Activated naive CD4-positive, alpha-beta T cell treated with anti-CD3 and anti-CD28 coated beads, Interleukin-2, amount 10 ng/mL, durations not matched to agents 7 days and 5 days (primary cell): ENCODE measurements around the gene GALR3.

Experiments used
- CTCF ChIA-PET: fragments of 350-600 bp; sonication (Branson Sonifier 250); formaldehyde crosslinking; loops from one replicate; lab custom pipeline; 2021; ENCODE audit warnings: antibody characterized with exemption; lab: Charles Lee
- DNase-seq: peaks from one replicate; pipeline ENCODE4 v3.0.0-alpha.2; 2020
- H3K27ac Mint-ChIP-seq: one replicate; pipeline ENCODE4 v1.8.0; 2021; ENCODE audit warnings: mild to moderate bottlenecking, moderate library complexity, mixed read lengths
- H3K27me3 Mint-ChIP-seq: one replicate; pipeline ENCODE4 v1.8.0; 2021; ENCODE audit warnings: mild to moderate bottlenecking, mixed read lengths
- H3K36me3 Mint-ChIP-seq: one replicate; pipeline ENCODE4 v1.8.0; 2021; ENCODE audit warnings: mixed read lengths
- H3K4me1 Mint-ChIP-seq: one replicate; pipeline ENCODE4 v1.8.0; 2021; ENCODE audit warnings: mixed read lengths
- H3K4me3 Mint-ChIP-seq: one replicate; pipeline ENCODE4 v1.8.0; 2021; ENCODE audit warnings: mild to moderate bottlenecking, moderate library complexity, mixed read lengths
- H3K9me3 Mint-ChIP-seq: one replicate; pipeline ENCODE4 v1.8.0; 2021; ENCODE audit warnings: mixed read lengths

GALR3 gene

GRCh38 chr22:37849089-37849751 lies 26.0 kb downstream of the GALR3 start, which contains the start of gene EIF3L:
TSS of gene EIF3L (plus strand) at chr22:37849419. CDS start at chr22:37849450, 31 bp downstream.
- H3K36me3 Mint-ChIP-seq, result peaks cover 43% of the 10 kb centered on the region
- CTCF ChIA-PET, result interaction anchor here (1.9 to 2.0 kb wide), 2 partner anchors 14 to 31 kb away, joined by 5 to 12 read pairs; no protein-coding TSS in a partner anchor

GRCh38 chr22:37850801-37851200 lies 27.6 kb downstream of the GALR3 start:
- Mint-ChIP-seq H3K36me3 (peaks cover 54% of the 10 kb centered on the region), H3K9me3 (peaks cover 2% of the 10 kb centered on the region), H3K27ac (peak overlapping the region; percentile 65), H3K4me1 (peaks cover 53% of the 10 kb centered on the region), H3K27me3 (no peaks in the 10 kb centered on the region), H3K4me3 (peak overlapping the region; percentile 83)
- CTCF ChIA-PET, result interaction anchor here (1.9 to 2.0 kb wide), 2 partner anchors 13 to 32 kb away, joined by 5 to 12 read pairs; no protein-coding TSS in a partner anchor
- DNase-seq, result no peak

More at GRCh38 chr22:37849089-37849751, 26.0 kb downstream of the GALR3 start, which contains the start of gene EIF3L:
- no peaks in the 10 kb centered on the region for H3K27me3 Mint-ChIP-seq
- H3K4me1 Mint-ChIP-seq, result peaks cover 52% of the 10 kb centered on the region
- H3K4me3 Mint-ChIP-seq, result peak within 1 kb of the TSS; percentile 83
- DNase-seq, result peak; percentile 93
- H3K27ac Mint-ChIP-seq, result peak within 1 kb of the TSS; percentile 95
- peaks cover 2% of the 10 kb centered on the region for H3K9me3 Mint-ChIP-seq

DNA sequence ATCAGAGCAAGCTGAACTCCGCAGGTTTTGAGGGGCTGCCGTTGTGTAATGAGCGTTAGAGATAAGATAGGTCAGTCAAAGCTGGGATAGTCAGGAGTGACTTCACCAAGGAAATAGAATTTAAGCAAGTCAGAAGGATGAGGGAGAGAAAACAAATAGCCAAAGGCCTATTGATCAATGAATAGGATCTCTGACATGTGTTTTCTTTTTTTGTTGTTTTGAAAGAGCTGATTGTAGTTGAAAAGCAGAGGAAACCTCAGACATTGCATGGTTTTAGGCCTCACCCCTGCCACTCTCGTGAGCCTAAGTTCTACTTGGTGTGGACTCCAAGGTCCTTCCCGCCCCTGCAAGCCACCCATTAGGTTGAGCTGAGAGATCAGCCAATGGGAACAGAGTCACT lies 29.2 kb downstream of the GALR3 start:
- Mint-ChIP-seq H3K36me3 (peaks cover 56% of the 10 kb centered on the region), H3K9me3 (peaks cover 2% of the 10 kb centered on the region), H3K4me1 (peaks cover 51% of the 10 kb centered on the region), H3K27me3 (no peaks in the 10 kb centered on the region), H3K4me3 (no peak overlapping the region), H3K27ac (peak overlapping the region; percentile 63)
- CTCF ChIA-PET, result interaction anchor here (3.8 kb wide), 1 partner anchor 12 kb away, joined by 27 read pairs; no protein-coding TSS in a partner anchor
- no peak for DNase-seq

GRCh38 chr22:37854946-37855345 lies 31.8 kb downstream of the GALR3 start:
- Mint-ChIP-seq H3K36me3 (peaks cover 57% of the 10 kb centered on the region), H3K27ac (no peak overlapping the region), H3K4me3 (no peak overlapping the region)

DNA sequence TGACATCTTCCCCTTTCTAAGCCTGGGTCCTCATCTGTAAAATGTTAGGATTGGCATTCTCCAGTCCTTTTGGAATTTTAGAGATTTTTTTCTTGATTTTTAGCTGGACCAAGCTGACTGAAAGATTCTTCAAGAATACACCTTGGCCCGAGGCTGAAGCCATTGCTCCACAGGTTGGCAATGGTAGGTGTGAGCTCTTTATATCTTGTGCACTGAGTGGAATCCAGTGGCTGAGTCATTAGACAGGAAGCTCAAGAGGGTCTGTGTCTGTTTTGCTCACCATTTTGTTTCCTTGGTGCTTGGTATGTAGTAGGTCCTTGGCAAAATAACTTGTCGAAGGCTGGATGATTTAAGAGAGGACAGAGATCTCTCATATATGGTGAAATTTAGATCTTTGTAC lies 32.3 kb downstream of the GALR3 start:
- Mint-ChIP-seq H3K4me3 (no peak overlapping the region), H3K27me3 (no peaks in the 10 kb centered on the region), H3K36me3 (peaks cover 60% of the 10 kb centered on the region), H3K9me3 (no peaks in the 10 kb centered on the region), H3K27ac (no peak overlapping the region), H3K4me1 (peaks cover 32% of the 10 kb centered on the region)
- CTCF ChIA-PET, result interaction anchor here (1.0 to 3.8 kb wide), 4 partner anchors 9 to 115 kb away, joined by 3 to 27 read pairs (median 4); no protein-coding TSS in a partner anchor
- no peak for DNase-seq

More at GRCh38 chr22:37854946-37855345, 31.8 kb downstream of the GALR3 start:
- no peaks in the 10 kb centered on the region for H3K9me3 Mint-ChIP-seq
- H3K27me3 Mint-ChIP-seq, result no peaks in the 10 kb centered on the region
- peaks cover 35% of the 10 kb centered on the region for H3K4me1 Mint-ChIP-seq
- DNase-seq, result no peak
- CTCF ChIA-PET, result interaction anchor here (1.0 to 3.8 kb wide), 3 partner anchors 9 to 116 kb away, joined by 3 to 27 read pairs (median 5); no protein-coding TSS in a partner anchor

DNA sequence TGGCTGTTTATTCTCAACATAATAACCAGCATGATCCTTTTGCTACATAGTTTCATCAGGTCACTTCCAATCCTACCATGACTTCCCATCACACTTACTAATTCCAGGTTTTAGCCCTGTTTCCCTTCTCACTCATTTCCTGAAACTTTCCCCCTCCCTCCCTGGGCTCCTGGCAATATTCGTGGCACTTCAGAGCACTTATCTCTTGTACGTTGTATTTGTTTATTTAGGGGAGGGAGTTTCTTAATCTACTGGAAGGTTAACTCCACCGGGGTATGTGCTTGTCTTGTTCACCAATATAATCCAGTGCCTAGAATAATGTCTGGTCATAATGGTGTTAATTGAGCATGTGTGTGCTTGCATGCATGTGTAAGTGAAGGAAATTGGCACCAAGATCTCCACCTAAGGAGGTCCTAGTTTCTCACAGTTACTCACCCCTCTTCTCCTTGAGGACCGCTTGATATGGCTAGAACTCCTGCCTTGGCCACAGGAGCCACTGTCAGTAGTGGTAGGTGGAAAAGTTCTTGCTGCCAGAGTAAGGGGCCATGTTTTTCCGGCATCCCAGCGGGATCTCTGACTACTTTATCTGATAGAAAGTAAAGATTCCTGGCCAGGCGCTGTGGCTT lies 37.7 kb downstream of the GALR3 start:
- H3K36me3 Mint-ChIP-seq, result peaks cover 49% of the 10 kb centered on the region
- H3K4me3 Mint-ChIP-seq, result no peak overlapping the region
- no peaks in the 10 kb centered on the region for H3K9me3 Mint-ChIP-seq
- CTCF ChIA-PET, result interaction anchor here (1.7 to 3.7 kb wide), 4 partner anchors 37 to 72 kb away, joined by 4 to 98 read pairs (median 16); no protein-coding TSS in a partner anchor
- DNase-seq, result no peak
- no peaks in the 10 kb centered on the region for H3K27me3 Mint-ChIP-seq
- peaks cover 7% of the 10 kb centered on the region for H3K4me1 Mint-ChIP-seq
- H3K27ac Mint-ChIP-seq, result no peak overlapping the region

DNA sequence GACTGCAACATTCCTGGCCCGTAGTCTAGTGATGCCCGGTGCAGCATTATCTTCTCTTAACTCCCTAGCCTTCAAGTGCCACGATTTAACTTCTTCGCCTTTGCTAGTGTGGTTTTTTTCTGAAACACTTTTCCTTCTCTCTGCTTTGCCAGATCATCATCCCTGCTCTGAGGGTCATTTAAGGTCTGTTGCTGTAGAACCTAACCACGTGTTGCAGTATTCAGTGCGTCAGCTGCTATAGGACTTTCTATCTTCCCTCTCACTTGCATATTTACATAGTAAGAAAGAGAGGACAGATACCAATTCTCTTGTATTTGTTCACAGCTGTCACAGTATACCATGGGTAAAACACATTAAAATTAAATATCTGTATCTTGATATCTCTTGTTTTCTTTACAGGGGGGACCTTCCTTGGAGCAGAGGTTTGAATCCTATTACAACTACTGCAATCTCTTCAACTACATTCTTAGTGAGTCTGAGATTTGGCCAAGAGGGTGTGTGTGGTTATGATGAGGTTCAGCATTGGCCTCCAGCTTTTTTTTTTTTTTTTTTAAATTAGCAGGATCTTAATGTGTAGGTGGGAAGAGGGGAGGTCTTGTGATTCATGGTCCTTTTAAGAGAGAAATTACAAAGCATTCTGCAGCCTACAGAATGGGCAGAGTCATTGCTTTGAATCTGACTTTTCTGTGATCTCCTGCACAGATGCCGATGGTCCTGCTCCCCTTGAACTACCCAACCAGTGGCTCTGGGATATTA lies 39.6 kb downstream of the GALR3 start:
- Mint-ChIP-seq H3K27me3 (no peaks in the 10 kb centered on the region), H3K36me3 (peaks cover 45% of the 10 kb centered on the region), H3K4me1 (peaks cover 7% of the 10 kb centered on the region), H3K4me3 (no peak overlapping the region), H3K9me3 (no peaks in the 10 kb centered on the region), H3K27ac (peak overlapping the region; percentile 13)
- no peak for DNase-seq
- CTCF ChIA-PET, result interaction anchor here (0.6 to 3.7 kb wide), 31 partner anchors 9 to 589 kb away, joined by 3 to 98 read pairs (median 4); partner anchors contain the start of genes ANKRD54, EIF3L, GALR3 and GCAT

DNA sequence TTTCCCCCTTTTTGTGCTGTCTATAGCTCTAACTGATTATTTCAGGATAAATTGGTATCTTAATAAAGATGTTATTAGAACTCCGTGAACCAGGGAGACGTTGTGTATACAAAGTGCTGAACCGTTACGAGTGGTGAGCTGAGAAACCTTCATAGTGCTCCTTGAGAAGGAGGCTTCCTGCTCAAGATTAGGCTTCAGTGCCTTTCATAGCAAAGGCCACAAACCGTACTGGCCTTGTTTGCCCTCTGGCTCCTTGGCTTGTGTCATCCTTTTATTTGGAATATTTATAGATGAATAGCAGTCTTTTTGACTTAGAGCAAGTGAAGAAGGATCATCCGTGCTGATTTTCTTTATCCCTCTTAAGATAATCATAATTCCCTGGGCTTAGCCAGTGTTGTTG lies 42.3 kb downstream of the GALR3 start:
- no peaks in the 10 kb centered on the region for H3K27me3 Mint-ChIP-seq
- no peaks in the 10 kb centered on the region for H3K9me3 Mint-ChIP-seq
- no peak for DNase-seq
- H3K4me3 Mint-ChIP-seq, result no peak overlapping the region
- no peak overlapping the region for H3K27ac Mint-ChIP-seq
- H3K36me3 Mint-ChIP-seq, result peaks cover 45% of the 10 kb centered on the region
- CTCF ChIA-PET, result interaction anchor here (1.7 to 2.9 kb wide), 2 partner anchors 12 to 68 kb away, joined by 4 to 27 read pairs; no protein-coding TSS in a partner anchor
- peaks cover 3% of the 10 kb centered on the region for H3K4me1 Mint-ChIP-seq

DNA sequence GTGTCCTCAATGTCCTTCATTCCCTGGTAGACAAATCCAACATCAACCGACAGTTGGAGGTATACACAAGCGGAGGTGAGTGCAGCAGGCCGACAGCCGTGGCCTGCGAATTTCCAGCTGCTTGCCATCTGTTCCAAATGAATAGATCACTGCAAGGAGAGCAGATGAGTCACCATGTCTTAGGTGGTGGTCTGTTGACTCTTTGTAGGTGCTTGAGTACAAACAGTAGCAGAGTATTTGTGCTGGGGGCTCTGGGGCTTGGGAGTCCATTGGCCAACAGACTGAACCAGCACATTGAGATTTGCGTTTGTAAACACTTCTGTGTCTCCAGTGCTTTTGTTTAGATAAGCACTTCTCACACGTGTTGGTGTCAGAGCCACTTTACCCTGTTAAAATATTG lies 47.1 kb downstream of the GALR3 start:
- Mint-ChIP-seq H3K4me3 (no peak overlapping the region), H3K9me3 (no peaks in the 10 kb centered on the region), H3K36me3 (peaks cover 42% of the 10 kb centered on the region), H3K4me1 (no peaks in the 10 kb centered on the region), H3K27ac (peak overlapping the region; percentile 28), H3K27me3 (no peaks in the 10 kb centered on the region)
- CTCF ChIA-PET, result no interaction called here
- no peak for DNase-seq
